ENCODE results near the gene SLC39A10.

Gene SLC39A10, protein sequence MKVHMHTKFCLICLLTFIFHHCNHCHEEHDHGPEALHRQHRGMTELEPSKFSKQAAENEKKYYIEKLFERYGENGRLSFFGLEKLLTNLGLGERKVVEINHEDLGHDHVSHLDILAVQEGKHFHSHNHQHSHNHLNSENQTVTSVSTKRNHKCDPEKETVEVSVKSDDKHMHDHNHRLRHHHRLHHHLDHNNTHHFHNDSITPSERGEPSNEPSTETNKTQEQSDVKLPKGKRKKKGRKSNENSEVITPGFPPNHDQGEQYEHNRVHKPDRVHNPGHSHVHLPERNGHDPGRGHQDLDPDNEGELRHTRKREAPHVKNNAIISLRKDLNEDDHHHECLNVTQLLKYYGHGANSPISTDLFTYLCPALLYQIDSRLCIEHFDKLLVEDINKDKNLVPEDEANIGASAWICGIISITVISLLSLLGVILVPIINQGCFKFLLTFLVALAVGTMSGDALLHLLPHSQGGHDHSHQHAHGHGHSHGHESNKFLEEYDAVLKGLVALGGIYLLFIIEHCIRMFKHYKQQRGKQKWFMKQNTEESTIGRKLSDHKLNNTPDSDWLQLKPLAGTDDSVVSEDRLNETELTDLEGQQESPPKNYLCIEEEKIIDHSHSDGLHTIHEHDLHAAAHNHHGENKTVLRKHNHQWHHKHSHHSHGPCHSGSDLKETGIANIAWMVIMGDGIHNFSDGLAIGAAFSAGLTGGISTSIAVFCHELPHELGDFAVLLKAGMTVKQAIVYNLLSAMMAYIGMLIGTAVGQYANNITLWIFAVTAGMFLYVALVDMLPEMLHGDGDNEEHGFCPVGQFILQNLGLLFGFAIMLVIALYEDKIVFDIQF

DNA sequence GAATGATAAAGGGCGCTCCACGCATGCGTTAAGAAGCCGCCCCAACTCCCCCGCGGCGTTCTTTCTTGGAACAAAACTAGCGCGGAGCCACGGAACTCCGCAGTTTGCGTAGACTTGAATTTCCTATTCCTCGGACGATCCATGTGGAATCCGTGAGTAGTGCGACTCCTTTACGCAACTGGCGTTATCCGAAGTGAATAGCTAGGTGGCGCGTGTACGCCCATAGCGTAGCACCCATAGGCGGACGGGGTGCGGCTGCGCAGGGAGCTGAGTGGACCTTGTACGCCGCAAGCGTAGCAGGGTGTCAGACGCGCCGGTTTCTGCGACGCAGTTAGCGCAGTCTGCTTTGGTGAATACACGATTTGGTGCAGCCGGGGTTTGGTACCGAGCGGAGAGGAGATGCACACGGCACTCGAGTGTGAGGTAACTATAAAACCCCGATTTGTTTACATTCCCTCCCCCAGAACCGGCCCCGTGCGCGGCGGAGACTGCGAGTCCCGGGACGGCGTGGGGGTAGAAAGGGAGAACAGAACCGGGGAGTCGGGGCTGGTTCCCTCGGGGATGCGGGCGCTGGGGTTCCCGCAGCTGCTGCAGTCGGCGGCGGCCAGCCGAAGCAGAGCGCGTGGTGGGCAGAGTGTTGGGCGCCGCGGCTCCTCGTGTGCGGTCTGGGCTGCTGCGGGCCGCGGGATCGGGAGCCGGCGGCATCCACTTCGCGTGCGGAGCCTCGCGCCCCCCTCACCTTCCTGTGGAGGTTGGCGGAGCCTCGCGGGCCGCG, at the start of gene SLC39A10:
Gene SLC39A10, plus strand, starts transcription at position 368 of the 775 bp plus-strand sequence. CDS start 22,817 bp downstream, outside the sequence.
- TF ChIP-seq, protein P1, sequence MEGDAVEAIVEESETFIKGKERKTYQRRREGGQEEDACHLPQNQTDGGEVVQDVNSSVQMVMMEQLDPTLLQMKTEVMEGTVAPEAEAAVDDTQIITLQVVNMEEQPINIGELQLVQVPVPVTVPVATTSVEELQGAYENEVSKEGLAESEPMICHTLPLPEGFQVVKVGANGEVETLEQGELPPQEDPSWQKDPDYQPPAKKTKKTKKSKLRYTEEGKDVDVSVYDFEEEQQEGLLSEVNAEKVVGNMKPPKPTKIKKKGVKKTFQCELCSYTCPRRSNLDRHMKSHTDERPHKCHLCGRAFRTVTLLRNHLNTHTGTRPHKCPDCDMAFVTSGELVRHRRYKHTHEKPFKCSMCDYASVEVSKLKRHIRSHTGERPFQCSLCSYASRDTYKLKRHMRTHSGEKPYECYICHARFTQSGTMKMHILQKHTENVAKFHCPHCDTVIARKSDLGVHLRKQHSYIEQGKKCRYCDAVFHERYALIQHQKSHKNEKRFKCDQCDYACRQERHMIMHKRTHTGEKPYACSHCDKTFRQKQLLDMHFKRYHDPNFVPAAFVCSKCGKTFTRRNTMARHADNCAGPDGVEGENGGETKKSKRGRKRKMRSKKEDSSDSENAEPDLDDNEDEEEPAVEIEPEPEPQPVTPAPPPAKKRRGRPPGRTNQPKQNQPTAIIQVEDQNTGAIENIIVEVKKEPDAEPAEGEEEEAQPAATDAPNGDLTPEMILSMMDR (IDR thresholded peaks at IDR 0.05; ENCODE audit: low read length, missing control alignments) = no peak
- peak; percentile 99 for DNase-seq (ENCODE audit: low read depth)
- H3K4me3 ChIP-seq (replicated peaks; ENCODE audit: low read depth, low read length) = peak within 1 kb of the TSS; percentile 82

DNA sequence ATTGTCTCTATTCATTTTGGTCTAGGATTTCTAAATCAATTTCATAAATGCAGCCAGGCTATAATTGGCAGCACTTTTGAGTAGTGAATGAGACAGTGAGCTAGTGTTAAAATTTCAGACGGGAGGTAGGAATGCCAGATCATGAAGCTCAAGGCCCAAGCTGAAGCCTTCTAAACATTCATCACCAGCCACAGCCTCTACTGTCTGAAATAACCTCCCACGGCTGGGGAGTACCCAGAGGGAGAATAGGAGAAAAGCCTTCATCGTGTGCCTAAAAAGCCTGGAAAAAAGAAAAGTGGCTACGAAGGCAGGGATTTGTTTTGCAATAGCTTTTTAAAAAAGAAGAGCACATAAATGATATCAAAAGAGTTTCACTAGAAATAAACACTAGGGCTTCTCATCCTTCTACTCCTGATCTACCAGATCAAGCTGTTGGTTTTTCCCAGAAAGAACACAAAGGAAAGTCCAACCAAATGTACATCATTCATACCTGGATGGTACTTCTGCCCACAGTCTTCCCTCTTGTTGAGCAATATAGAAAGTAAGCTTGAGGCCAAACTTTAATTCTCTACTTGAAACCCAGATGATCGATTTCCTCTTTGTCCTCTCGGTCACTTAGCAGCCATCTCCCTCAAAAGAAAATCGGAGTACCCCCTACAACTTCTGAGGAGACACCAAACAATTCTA, 48.1 kb upstream of the SLC39A10 start:
- TF ChIP-seq, protein P1 (IDR thresholded peaks at IDR 0.05; ENCODE audit: low read length, missing control alignments) = no peak
- DNase-seq (ENCODE audit: low read depth) = no peak
- no peak overlapping the region for H3K4me3 ChIP-seq (replicated peaks; ENCODE audit: low read depth, low read length)

DNA sequence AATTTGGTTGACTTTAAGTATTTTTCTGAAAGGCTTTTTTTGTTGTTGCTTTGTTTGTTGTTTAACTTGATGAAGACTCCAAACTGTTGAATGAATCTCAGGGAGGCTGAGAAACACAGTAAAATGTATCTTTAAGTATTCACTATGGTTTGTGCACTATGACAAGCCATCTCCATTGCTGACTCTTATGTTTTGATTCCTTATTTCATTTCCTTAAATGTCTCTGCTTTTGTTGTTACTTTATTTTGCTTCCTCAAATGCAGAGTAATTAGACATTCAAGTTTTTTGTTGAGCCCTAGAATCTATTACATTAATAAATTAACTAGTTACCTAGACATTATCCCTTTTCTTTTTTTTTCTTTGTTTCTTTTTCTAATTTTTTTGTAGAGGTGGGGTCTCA, 46.3 kb upstream of the SLC39A10 start:
- no peak for DNase-seq (ENCODE audit: low read depth)
- no peak overlapping the region for H3K4me3 ChIP-seq (replicated peaks; ENCODE audit: low read depth, low read length)
- TF ChIP-seq, protein P1 (IDR thresholded peaks at IDR 0.05; ENCODE audit: low read length, missing control alignments) = no peak

DNA sequence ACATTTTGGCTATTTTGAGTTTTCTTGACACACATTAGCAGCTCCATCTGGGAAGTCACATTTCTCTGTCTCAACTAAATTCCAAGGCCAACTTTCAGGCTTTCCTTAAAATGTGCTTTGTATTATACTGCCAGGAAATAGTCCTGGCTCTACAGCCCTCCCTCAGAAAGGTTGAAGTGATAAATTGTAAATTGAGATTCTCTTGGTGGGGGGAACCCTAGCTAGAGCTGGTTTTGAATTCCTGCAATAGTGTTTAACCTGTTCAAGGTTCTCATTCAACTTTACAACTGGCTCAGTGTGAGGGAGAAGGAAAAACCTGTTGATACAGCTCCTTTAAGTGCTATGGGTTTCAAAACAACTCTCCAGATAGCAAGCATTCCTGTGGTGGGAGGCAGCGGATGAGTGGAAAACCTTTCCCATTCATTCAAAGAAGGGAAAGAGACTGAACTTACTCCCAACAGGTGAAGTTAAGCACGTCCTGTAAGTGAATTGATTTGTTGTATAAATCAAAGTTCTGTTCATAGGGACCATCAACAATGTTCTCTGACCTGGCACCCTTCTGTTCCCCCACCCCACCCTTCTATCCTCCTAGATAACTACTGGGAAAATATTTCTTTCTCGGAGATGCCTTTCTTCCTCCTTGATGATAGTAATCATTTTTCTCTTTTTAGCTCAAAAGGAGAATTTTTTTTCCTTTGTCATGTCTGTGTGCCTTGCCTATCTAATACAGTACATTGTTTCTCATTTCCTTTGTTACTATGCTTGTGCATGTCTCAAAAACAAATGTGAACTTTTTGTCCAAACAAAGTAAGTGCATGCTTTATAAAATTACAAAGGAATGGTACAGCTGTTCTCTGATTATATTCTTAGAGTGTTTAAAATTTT, 44.2 kb upstream of the SLC39A10 start:
- peak; percentile 79 for DNase-seq (ENCODE audit: low read depth)
- H3K4me3 ChIP-seq (replicated peaks; ENCODE audit: low read depth, low read length) = peak overlapping the region; percentile 23
- TF ChIP-seq, protein P1 (IDR thresholded peaks at IDR 0.05; ENCODE audit: low read length, missing control alignments) = no peak

DNA sequence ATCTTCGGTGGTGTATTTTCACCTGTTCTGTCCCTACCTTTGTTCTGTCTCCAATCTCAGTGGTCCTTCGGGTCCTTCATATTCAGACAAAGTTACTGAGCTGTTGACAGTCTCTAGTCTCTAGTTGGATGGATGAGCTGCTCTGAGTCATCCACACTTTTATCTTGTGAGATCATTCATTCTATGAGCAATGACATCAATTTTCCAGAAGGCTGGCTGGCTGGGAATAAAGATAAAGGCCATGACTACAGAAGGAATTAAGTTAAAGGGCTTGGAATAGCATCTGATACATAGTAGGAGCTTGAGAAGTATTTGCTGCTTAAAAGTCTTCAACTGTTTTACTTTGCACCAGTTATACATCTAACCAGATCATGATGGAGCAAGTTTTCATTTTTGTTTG, 43.1 kb upstream of the SLC39A10 start:
- DNase-seq (ENCODE audit: low read depth) = peak; percentile 77
- TF ChIP-seq, protein P1 (IDR thresholded peaks at IDR 0.05; ENCODE audit: low read length, missing control alignments) = no peak
- H3K4me3 ChIP-seq (replicated peaks; ENCODE audit: low read depth, low read length) = no peak overlapping the region
